Mucosa of gallbladder (tissue), 1 donor: ENCODE results near the gene ADK. TPM values are rescaled to one million over a fixed set of nuclear protein-coding genes. Genes with fewer than 3 reads are reported as not detected.
"Not testable (repeated sequence)": the region's sequence is repeated elsewhere in the genome, so short reads cannot be mapped to it uniquely, and the experiment has no call there.

Experiments used
- DNase-seq: peaks from one replicate; pipeline ENCODE4 v3.0.0-alpha.2; 2020; ENCODE audit warnings: low spot score
- total RNA-seq: library from RNA; stranded (reverse); gene quantifications from one replicate; pipeline ENCODE4 v1.2.1, GENCODE V29; 2021
- donor health status: DM: no; HTN: no; CAD: no.

ADK gene
- total RNA-seq, result 13.0 TPM

DNA sequence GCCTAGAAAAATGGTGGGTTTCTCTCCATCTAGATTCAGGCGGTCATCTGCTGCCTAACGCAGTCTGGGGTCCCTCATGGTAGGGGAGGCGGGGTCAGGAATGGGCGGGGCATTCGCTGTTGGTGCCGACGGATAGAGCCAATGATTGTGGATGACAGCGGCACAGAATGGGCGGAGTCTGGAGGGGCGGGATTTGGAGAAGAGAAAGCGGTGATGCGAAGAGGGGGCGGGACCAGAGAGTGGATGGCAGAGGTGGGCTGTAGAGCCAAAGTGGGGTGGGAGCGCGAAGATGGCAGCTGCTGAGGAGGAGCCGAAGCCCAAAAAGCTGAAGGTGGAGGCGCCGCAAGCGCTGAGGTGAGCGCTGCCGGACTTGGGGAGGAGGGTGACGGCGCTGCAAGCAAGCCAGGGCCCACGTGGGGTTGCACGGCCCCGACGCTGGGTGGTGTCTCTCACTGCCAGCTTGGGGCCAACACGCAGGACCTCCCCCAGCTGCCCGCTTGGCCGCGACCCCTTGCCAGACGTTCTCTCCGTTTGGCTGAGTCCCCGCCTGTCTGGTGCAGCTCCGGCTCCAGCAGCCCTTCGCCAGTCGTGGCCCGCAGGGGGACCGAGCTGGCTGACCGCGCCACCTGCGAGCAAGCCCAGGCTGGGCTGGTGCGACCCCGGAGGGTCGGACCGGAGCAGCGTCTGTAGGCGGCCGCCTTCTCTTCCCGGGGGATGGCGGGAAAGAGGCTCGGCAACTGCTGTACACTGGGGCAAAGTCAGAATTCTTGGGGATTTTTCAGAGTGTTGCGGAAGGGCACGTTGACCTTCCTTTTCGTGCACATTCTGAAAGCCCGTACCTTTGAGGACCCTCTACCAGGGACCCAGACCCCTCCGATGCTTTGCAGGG, at the start of gene ADK:
TSS of gene ADK (plus strand) at position 232 of the 889 bp plus-strand sequence. CDS start at position 290, 58 bp downstream.
- DNase-seq, result peak; percentile 99

DNA sequence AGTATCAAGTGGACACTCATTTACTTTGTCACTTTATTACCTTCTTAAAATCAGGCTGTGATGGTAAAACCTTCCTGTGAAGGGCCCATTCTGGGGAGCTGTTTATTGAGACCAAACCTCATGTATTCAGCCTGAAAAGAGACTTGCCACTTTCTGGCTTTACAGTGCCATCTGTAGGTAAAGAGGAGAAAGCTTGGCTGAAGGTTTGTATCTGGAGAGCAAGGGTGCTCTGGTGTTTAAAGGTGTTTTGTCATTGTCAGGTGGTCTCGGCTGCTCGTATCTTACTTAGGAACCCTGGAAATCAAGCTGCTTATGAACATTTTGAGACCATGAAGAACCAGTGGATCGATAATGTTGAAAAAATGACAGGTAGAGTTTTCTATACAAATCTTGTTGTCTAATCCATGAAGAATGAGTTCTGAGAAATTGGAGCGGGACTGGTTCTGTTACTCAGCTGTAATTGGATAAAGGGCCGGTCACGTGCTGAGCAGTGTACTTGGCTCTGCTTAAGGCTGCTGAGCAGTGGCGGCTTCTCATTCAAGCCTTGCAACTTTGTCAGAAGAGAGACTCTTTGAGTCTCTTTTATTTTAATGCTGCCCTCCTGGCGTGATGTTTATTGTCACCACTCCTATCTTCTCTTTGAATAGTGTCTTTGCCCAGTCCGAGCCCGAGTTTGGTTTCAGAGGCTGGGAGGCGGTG, 47.3 kb upstream of the ADK start:
- no peak for DNase-seq

DNA sequence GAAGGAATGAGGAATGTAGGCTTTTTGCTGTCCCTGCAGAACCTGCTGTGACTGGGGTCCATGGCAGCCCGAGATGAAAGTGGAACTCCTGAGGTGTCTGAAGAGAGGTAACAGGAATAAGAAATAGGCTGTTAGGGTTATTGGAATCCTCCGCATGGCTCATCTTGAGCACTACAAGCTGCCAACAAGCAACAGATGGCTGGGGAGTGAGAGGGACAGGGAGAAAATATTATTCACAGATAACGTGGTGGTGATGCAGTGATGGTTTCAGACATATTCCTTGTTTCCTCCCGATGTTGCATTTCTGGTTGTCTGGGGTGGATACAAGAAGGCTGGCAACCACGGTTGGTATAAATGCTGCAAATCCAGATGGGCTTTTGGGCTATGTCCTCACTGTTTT, 46.5 kb upstream of the ADK start:
- no peak for DNase-seq

DNA sequence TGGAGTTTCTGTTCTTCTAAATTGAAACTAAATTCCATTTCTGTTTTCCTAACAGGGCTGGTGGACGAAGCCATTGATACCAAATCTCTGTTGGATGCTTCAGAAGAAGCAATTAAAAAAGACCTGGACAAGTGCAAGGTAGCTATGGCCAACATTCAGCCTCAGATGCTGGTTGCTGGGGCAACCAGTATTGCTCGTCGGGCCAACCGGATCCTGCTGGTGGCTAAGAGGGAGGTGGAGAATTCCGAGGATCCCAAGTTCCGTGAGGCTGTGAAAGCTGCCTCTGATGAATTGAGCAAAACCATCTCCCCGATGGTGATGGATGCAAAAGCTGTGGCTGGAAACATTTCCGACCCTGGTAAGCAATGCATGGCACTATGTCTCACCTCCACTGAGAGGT, 46.0 kb upstream of the ADK start:
- no peak for DNase-seq

DNA sequence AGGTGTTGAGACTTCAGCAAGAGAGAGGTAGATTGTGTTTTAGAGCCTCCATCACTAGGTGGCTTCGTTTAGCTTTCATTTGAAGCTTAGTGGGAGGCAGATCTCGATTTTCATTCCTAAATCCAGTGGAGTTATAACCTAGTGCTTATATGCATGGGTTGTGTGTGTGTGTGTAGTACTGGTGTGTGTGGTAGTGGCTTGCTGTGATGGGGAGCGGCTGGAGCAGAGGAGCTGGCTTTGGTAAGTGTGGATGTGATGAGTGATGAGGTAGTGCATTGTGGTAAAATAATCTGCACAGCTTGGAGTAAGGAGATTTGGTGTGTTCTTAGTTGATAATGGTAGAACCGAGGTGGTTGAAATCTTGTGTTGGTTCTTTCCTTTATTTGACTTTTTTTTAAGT, 43.6 kb upstream of the ADK start:
- DNase-seq, result no peak

DNA sequence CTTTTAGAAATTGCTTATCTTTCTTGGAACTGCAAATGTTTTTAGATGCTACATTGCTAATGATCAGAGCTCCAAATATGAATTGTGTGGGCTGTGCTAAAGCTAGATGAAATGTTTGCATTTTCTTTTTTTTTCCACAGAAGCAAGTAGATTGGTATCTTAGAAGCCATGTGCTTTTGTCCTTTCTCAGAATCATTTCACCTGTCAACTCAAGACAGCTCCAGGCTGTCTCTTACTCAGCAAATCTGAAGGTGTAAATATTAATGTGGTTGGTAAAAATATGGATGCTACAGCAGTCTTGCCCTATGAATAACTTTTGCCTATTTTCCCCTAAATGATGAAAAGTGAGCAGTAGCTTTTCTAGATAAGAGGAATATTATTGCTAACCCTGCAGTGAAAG, 41.6 kb upstream of the ADK start:
- no peak for DNase-seq

DNA sequence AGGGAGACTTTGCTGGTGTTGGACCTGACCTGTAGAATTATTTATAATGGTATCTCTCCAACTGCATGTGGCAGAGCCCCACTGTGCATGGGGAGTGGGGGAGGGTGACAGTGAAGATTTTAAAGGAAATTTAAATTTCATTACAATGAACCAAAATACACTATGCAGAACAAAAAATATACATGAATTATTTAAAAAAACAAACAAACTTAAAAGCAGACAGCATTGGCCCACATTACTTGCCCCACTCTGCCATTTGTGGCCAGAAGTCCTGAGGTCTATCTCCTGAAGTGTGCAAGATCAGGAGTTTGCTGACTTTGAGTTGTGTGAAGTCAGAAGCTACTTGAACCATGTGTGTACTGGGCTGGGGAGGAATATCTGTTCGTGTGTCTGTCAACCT, 40.9 kb upstream of the ADK start:
- no peak for DNase-seq

DNA sequence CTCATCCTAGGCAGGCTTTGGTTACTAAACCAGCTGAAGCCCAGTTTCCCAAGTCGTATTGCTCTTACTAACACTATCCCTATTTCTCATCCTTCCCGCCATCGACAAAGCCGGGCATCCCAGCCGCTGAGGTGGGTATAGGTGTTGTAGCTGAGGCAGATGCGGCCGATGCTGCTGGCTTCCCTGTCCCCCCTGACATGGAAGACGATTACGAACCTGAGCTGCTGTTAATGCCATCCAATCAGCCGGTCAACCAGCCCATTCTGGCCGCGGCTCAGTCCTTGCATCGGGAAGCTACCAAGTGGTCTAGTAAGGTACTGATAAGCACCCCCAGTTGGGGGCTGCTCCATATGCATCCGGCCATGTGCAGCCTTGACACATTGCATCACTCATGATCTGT, 39.2 kb upstream of the ADK start:
- DNase-seq, result no peak

DNA sequence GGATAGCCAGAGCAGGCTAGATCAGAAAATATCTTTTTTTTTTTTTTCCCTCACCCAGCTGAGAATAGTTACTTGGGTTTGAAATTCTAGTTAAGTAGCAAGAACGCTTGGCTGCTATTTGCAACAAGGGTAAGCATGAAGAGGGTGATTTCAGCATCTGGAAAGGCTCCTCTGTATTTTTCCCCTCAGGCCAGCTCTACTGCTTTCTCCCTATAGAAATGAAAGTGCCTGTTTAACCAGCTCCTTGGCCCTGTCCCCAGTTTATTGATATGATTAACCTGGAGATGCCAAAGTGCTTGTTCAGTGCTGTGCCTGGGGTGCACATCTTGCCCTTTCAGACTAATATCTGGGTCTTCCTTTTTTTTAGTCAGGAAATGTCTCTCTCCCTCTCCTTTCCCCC, 37.5 kb upstream of the ADK start:
- DNase-seq, result no peak

DNA sequence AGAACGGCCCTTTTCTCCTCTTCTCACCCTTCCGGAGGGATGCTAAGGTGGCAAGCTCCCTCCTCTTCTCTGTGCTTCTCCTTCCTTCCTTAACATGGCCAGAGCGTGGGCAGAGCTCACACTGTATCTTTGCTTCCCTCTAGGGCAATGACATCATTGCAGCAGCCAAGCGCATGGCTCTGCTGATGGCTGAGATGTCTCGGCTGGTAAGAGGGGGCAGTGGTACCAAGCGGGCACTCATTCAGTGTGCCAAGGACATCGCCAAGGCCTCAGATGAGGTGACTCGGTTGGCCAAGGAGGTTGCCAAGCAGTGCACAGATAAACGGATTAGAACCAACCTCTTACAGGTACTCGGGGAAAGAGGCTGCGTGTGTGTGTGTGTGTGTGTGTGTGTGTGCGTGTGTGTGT, 37.0 kb upstream of the ADK start:
- DNase-seq, result no peak

DNA sequence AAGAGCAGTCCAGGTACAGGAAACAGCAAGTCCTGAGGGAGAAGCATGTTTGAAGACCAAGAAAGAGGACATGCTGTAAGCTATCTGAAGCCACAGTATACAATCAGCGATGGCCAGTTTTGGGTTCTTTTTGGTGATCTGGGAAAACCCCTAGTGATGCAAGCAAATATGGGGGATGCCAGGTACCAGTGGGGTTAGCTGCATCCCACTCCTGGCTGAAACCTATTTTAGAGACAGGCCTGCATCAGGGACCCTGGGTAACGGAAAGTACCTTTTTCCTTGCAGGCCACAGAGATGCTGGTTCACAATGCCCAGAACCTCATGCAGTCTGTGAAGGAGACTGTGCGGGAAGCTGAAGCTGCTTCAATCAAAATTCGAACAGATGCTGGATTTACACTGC, 33.3 kb upstream of the ADK start:
- no peak for DNase-seq

DNA sequence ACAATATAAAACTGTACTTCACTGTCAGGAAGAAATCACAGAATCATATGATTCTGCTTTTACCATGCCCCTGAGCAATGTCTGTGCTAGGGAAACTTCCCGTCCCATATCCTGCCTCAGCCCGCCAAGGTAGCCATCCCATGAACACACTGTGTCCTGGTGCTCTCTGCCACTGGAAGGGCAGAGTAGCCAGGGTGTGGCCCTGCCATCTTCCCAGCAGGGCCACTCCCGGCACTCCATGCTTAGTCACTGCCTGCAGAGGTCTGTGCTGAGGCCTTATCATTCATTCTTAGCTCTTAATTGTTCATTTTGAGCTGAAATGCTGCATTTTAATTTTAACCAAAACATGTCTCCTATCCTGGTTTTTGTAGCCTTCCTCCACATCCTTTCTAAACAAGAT, 32.2 kb upstream of the ADK start:
- DNase-seq, result no peak

DNA sequence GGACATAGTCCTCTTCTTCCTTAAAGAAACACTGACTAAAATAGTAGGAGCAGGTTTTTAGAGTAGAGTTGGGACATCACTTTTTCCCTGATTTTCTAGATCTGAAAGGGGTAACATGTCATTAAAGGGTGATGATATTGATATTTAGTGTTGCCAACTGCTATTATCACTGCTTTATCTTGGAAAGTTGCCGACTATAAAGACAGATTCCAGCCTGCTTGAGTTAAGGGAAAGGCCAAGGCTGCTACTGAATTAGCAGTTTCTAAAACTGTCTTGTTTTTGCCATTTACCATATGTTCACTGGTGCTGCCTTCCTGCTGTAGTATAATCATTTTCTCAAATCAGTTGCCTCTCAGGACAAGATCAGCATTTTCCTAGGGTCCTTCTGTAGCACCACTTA, 30.1 kb upstream of the ADK start:
- no peak for DNase-seq

DNA sequence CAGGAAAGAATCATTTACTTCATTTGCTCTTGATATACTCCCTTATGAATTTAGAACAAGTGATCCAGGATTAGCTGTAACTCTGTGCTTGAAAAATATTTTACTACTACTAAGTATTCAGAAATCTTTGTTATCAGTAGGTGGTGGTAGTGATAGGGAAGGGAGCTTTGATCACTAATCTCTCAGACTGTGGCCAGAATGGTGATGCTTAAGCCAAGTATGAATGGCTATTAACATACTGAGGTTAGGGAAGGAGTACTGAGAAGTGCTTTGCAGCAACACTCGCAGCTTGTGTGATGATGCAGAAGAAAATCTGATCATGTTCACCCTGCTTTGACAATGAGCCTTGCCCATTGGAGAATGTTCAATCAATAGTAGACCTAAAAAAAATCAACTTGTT, 29.7 kb upstream of the ADK start:
- no peak for DNase-seq

DNA sequence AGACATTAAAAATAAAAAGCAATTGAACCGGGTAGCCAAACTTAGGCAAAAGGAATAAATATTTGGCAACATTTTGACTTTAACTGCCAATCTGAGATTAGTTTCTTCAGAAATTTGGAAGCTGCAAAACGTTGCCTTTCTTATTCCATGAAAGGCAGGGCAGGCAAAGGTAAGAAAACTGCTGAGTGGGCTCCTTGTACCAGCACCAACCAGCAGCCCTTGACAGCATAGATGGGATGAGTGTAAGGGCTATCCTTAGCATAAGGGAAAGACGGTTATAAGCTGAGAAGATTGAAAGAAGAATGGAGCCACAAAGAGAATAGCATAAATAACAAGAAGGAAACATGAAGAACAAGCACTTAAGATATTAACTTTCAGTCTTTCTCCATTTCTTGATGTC, 29.0 kb upstream of the ADK start:
- no peak for DNase-seq

DNA sequence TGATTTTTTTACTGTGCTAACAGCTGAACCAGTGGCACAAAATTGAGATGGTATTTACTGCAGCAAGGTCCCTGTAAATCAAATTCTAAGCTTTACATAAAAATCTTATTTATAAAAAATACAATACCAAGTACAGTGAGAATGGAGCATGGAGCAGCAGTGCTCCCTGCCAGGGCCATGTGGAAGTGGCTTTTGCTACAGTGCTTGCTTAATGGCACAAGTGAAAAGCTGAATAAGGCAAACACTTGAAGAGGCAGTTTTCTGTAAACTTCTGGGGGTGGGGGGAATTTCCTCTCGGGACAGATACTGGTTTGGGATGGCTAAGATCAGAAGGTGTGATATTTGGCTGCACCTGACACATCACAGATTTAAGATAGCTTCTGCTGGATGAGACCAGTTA, 27.9 kb upstream of the ADK start:
- no peak for DNase-seq

DNA sequence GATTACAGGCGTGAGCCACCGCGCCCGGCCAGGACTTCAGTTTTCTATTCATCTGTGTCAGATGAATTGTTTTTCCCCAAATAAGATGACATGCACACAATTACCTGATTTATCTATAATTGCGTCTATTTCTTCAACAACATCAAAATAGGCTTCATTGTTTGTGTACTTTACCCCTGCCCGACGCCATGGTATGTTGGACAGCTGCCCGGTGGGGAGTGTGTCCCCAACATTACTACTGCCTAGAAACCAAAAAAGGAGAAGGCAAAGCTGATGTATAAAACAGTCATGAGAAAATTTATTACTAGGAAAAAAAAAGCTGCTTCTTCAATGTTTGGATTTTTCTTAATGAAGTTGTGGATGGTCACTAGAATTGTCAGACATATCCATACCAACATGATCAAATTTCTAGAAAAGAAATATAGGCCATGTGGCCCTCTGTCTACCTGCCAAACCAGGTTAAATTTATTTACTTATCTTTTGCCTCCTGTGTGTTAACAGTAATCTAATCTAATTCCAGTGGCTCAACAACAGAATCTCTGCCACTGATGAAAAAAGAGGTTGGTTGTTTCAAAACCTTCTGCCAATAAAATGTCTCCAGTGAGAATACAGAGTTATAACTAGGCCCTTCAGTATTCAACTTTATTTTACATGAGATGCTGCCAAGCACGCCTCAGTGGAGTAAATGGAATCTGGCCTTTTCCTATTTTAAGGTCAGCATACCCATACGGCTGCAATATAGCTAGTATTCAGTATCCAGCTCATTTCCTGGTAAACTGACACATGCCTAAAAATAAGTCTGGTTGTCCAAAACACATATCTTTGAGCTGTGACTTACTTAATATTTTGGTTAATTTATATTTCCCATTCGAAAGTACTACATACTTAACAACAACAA, 16.8 kb upstream of the ADK start:
- no peak for DNase-seq

DNA sequence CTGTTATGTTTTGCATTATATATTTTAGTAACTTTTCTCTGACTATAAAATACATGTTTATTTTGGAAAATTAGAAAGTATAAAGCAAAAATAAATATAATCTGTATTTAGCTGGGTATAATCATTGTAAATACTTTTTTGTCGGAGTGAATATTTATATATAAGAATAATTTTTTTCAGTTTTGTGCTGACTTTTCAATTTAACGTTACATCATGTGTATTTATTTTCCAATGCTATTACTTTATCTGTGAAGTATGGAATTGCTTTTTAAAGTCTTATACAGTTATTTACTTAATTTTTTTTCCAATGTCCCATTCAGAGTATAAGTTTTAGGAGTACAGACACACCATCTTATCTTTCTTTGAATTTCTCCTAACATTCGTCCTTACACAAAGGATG, 15.6 kb upstream of the ADK start:
- DNase-seq, result no peak

DNA sequence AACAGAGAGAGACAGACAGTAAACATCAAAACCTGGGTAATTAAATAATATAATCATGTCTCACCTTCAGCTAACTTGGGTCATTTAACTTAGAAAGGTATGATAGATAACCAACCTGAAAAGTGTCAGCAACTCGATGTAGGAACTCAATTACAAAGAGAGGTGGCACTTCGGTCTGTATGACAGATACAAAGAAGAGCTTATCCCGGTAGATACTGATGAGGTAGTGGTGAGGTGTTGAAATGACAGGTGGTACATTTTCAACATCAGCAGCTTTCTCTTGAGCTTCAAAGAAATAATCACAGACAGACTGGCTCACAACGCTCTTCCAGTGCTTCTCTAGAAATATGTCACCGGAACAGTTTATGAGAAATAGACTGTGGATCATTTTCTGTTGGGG, 13.0 kb upstream of the ADK start:
- no peak for DNase-seq

DNA sequence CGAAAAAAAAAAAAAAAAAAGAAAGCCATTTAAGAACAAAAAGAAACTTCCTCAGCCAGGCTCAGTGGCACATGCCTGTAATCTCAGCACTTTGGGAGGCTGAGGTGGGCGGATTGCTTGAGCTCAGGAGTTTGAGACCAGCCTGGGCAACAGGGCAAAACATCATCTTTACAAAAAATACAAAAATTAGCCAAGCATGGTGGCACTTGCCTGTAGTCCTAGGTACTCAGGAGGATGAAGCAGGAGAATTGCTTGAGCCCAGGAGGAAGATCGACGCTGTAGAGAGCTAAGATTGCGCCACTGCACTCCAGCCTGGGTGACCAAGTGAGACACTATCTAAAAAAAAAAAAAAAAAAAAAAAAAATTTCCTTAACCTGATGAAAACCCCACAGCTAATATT, 12.4 kb upstream of the ADK start:
- not testable (repeated sequence) for DNase-seq

DNA sequence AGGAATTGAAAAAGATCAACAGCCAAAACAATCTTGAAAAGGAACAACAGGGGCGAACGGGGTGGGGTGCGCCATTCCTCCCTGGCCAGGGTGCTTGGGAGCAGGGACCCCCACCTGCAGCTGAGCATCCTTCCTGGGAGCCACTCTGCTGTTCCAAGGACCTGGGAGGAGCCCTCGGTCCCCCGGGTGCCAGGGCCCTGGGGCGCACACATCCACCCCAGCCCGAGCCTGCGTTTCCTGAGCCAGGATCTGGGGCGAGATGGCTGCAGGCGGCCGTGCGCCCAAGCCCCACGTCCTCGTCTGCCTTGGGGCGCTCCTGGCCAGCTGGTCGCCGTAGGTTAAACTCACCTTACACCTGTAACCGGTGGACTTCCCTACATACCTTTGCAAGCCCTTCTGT, 11.0 kb upstream of the ADK start:
- DNase-seq, result no peak

DNA sequence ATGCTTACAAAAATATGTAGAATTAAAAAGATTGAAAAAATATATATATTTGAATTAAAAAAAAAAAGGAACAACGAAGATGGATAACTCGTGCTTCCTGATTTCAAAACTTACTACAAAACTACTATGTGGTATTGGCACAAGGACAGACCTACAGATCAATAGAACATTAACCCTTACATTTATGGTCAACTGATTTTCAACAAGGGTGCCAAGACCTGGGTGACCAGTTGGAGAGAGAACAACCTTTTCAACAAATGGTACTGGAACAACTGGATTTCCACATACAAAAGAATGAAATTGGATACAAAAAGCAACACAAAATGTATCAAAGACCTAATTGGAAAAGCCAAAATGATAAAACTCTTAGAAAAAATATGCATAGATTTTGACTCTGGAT, 10.5 kb upstream of the ADK start:
- no peak for DNase-seq
